Keratinocyte (primary cell): ENCODE measurements around the gene CNPPD1.

Source experiments
- EZH2 ChIP-seq: IDR thresholded peaks from one replicate; pipeline ENCODE4 v1.6.1; 2012; ENCODE audit warnings: inconsistent platforms, mild to moderate bottlenecking, low read length, moderate library complexity
- TF ChIP-seq, protein P1 (sequence below), 3 experiments: IDR thresholded peaks in 1 of 3; conservative IDR thresholded peaks in 1 of 3; optimal IDR thresholded peaks in 1 of 3; 2 replicates in 2 of 3; 3 replicates in 1 of 3; pipeline versions ENCODE3 to v1.5.1; 2011; ENCODE audit warnings: low read length in 3 of 3, mild to moderate bottlenecking in 3 of 3, moderate library complexity in 2 of 3, control low read depth in 1 of 3, inconsistent platforms in 1 of 3; ENCODE audit not compliant: insufficient read depth in 2 of 3; ENCODE audit errors: extremely low read depth in 1 of 3

DNA sequence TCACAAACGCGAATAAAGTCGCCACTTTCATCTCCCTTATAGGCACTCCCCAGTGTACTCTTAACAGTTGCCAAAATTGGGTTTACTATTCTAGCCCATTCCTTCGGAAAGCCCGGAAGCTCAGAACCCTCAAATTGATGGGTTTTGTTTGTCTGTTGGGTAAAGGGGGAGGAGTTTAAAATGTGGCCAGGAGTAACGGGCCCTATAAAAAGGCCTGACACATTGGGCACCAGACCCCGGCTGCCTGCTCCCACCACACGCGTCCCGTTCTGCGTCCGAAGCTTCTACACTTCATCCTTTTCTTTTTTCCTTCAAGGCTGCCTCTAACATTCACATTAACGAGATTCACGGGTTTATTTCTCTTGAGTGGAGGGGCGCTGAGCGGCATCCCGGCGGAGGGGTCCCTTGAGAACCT is 16.9 kb downstream of the CNPPD1 start:
- TF ChIP-seq, protein P1, sequence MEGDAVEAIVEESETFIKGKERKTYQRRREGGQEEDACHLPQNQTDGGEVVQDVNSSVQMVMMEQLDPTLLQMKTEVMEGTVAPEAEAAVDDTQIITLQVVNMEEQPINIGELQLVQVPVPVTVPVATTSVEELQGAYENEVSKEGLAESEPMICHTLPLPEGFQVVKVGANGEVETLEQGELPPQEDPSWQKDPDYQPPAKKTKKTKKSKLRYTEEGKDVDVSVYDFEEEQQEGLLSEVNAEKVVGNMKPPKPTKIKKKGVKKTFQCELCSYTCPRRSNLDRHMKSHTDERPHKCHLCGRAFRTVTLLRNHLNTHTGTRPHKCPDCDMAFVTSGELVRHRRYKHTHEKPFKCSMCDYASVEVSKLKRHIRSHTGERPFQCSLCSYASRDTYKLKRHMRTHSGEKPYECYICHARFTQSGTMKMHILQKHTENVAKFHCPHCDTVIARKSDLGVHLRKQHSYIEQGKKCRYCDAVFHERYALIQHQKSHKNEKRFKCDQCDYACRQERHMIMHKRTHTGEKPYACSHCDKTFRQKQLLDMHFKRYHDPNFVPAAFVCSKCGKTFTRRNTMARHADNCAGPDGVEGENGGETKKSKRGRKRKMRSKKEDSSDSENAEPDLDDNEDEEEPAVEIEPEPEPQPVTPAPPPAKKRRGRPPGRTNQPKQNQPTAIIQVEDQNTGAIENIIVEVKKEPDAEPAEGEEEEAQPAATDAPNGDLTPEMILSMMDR (optimal IDR thresholded peaks at IDR 0.05 in 1 of 3, IDR thresholded peaks at IDR 0.05 in 1 of 3, conservative IDR thresholded peaks at IDR 0.05 in 1 of 3; ENCODE audit: extremely low read depth in 1 of 3, insufficient read depth in 2 of 3, low read length in 3 of 3), result no peak
- no peak for TF ChIP-seq EZH2
